HepG2 (cell line): ENCODE measurements around the gene DTD2. TPM values are rescaled to one million over a fixed set of nuclear protein-coding genes. Genes with fewer than 3 reads are reported as not detected.
A peak's percentile ranks its signal among the peaks of the same experiment; 100 is the strongest.

Experiments
- ASH2L ChIP-seq: fragments of 300-600, 200-600 bp; sonication (generic); IDR thresholded peaks from 2 replicates; pipeline ENCODE4 v1.7.0; 2017; ENCODE audit warnings: low read depth, mild to moderate bottlenecking, moderate library complexity, mixed read lengths, low read length; ENCODE audit not compliant: insufficient read length
- CENPT ChIP-seq: sonication (generic); formaldehyde crosslinking; IDR thresholded peaks from 2 replicates; pipeline ENCODE4 v1.8.0; 2022; ENCODE audit warnings: low read depth, mild to moderate bottlenecking, moderate library complexity, missing genetic modification reagents
- FOXA3 ChIP-seq: IDR thresholded peaks from 2 replicates; pipeline ENCODE4 v1.6.1; 2016; ENCODE audit warnings: missing genetic modification reagents, missing compliant biosample characterization
- FOXO1 ChIP-seq: sonication (generic); formaldehyde crosslinking; IDR thresholded peaks from 2 replicates; pipeline ENCODE4 v1.4.0; 2020; ENCODE audit warnings: missing genetic modification reagents
- GABPB1 ChIP-seq: IDR thresholded peaks from 2 replicates; pipeline ENCODE4 v1.6.1; 2016; ENCODE audit warnings: mild to moderate bottlenecking, missing genetic modification reagents, moderate library complexity, missing compliant biosample characterization
- GATA4 ChIP-seq: sonication (generic); IDR thresholded peaks from 2 replicates; pipeline ENCODE4 v1.6.1; 2016; ENCODE audit warnings: antibody characterized with exemption, low read depth, borderline replicate concordance
- KAT7 ChIP-seq: IDR thresholded peaks from 2 replicates; pipeline ENCODE4 v1.6.1; 2018; ENCODE audit warnings: borderline replicate concordance, missing compliant biosample characterization
- MED8 ChIP-seq: sonication (generic); formaldehyde crosslinking; IDR thresholded peaks from 2 replicates; pipeline ENCODE4 v1.8.1; 2023; ENCODE audit warnings: mild to moderate bottlenecking, missing genetic modification reagents; ENCODE audit not compliant: insufficient replicate concordance
- NCOA2 ChIP-seq: sonication (generic); formaldehyde crosslinking; IDR thresholded peaks from 2 replicates; pipeline ENCODE4 v1.8.0; 2022; ENCODE audit warnings: inconsistent platforms
- PTBP1 ChIP-seq: fragments of 200-400 bp; formaldehyde crosslinking; IDR thresholded peaks from 2 replicates; pipeline ENCODE4 v1.6.1; 2018; ENCODE audit warnings: low read length, low read depth; ENCODE audit not compliant: poor library complexity, severe bottlenecking
- SOX5 ChIP-seq: IDR thresholded peaks from 2 replicates; pipeline ENCODE4 v1.6.1; 2016; ENCODE audit warnings: borderline replicate concordance
- TEAD3 ChIP-seq: optimal IDR thresholded peaks from 2 replicates; pipeline ENCODE3; 2016; ENCODE audit warnings: borderline replicate concordance
- ZBTB7B ChIP-seq: sonication (generic); formaldehyde crosslinking; IDR thresholded peaks from 2 replicates; pipeline ENCODE4 v1.4.0; 2020; ENCODE audit warnings: missing genetic modification reagents
- ZNF24 ChIP-seq: fragments of 450-650 bp; IDR thresholded peaks from 2 replicates; pipeline ENCODE4 v1.6.1; 2017; ENCODE audit warnings: antibody characterized with exemption, mild to moderate bottlenecking
- ZNF264 ChIP-seq: sonication (generic); formaldehyde crosslinking; IDR thresholded peaks from 2 replicates; pipeline ENCODE4 v1.4.0; 2020; ENCODE audit warnings: missing genetic modification reagents
- ZNF329 ChIP-seq: sonication (generic); formaldehyde crosslinking; IDR thresholded peaks from 2 replicates; pipeline ENCODE4 v1.9.0; 2021; ENCODE audit warnings: low read depth, mild to moderate bottlenecking, missing genetic modification reagents
- ZNF354B ChIP-seq: sonication (generic); formaldehyde crosslinking; IDR thresholded peaks from 2 replicates; pipeline ENCODE4 v1.8.0; 2022; ENCODE audit warnings: mild to moderate bottlenecking, missing genetic modification reagents
- ZNF619 ChIP-seq: sonication (generic); formaldehyde crosslinking; IDR thresholded peaks from 2 replicates; pipeline ENCODE4 v1.4.0; 2020; ENCODE audit warnings: mild to moderate bottlenecking, missing genetic modification reagents
- ZNF746 ChIP-seq: sonication (generic); formaldehyde crosslinking; IDR thresholded peaks from 2 replicates; pipeline ENCODE4 v1.8.0; 2022; ENCODE audit warnings: mild to moderate bottlenecking, missing genetic modification reagents
- polyA plus RNA-seq, 8 experiments: library from polyadenylated mRNA; depleted of rRNA in 3 of 8; stranded (reverse) in 7 of 8; unstranded in 1 of 8; fragments of >200 nt; fragmentation: Illumina TruSeq in 4 of 8; extraction: Trizol in 4 of 8; gene quantifications; 2 replicates each; pipeline versions ENCODE4 v1.2.1 to v1.2.3, GENCODE V29; 2011 to 2016; ENCODE audit warnings: low read depth in 4 of 8, missing spikeins in 1 of 8, mixed read lengths in 1 of 8; ENCODE audit not compliant: insufficient read depth in 1 of 8
- total RNA-seq, 5 experiments: library from RNA; depleted of rRNA; stranded (reverse); fragments of >200 nt; fragmentation: Illumina TruSeq; extraction: Trizol; gene quantifications; 2 replicates each; pipeline ENCODE4 v1.2.3, GENCODE V29; 2016; ENCODE audit warnings: low read depth in 1 of 5
- TF ChIP-seq, protein P1 (sequence below): sonication (generic); formaldehyde crosslinking; IDR thresholded peaks from 2 replicates; pipeline ENCODE4 v1.4.0; 2020; ENCODE audit warnings: mild to moderate bottlenecking, missing genetic modification reagents
- TF ChIP-seq, protein P2 (sequence below): sonication (generic); formaldehyde crosslinking; IDR thresholded peaks from 2 replicates; pipeline ENCODE4 v1.5.1; 2020; ENCODE audit warnings: missing genetic modification reagents, mild to moderate bottlenecking, borderline replicate concordance
- TF ChIP-seq, protein P3 (sequence below): sonication (generic); formaldehyde crosslinking; IDR thresholded peaks from 2 replicates; pipeline ENCODE4 v1.5.0; 2020; ENCODE audit warnings: mild to moderate bottlenecking, missing genetic modification reagents
- TF ChIP-seq, protein P4 (sequence below): sonication (generic); formaldehyde crosslinking; IDR thresholded peaks from 2 replicates; pipeline ENCODE4 v1.8.0; 2022; ENCODE audit warnings: missing genetic modification reagents, mild to moderate bottlenecking, inconsistent platforms, borderline replicate concordance
- TF ChIP-seq, protein P5 (sequence below): sonication (generic); formaldehyde crosslinking; IDR thresholded peaks from 2 replicates; pipeline ENCODE4 v1.5.0; 2020; ENCODE audit warnings: mild to moderate bottlenecking, missing genetic modification reagents, moderate library complexity

The DTD2 gene
- total and polyA plus RNA-seq, 2 of the 13 experiments (the other 11 are each of a cell fraction or from before 2014, with no cell fraction given) = 22.3 to 49.8 TPM

DNA sequence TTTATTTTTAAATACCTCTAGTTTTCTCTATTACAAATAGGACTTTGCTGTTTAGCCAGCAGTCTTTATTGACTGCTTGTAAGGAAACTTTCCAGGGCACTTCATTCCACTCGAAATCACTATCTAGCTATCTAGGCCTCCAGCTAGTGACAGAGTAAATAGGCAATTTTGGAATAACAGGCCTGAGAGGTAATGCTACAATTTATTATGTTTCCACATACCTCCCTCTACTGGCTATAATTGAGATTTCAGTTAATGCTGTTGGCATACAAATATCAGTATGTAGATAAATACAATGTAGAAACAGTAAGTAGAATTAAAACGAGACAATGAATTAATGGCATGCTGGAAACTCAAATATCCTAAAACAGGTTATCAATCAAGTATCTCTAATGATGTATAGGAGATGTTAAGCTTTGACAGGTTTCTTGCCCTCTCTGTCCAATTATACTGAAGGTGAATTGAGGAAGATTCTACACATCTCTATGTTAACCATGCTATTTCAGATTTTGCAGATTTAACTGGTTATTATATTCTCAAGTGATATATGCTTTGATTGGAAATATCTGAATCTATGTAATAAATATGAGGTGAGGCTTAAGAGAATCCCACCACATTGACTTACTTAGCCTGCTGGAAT, 7.2 kb downstream of the DTD2 start (continued):
- TF ChIP-seq ZNF746 (CRISPR knock-in tag) (no peak), ZNF619 (CRISPR knock-in tag) (no peak), ZBTB7B (CRISPR knock-in tag) (no peak), ZNF329 (CRISPR knock-in tag) (no peak), FOXO1 (no peak), GATA4 (no peak), CENPT (CRISPR knock-in tag) (no peak), ZNF24 (0 out of 2 replicates have a peak, but pooled peaks have one; percentile 8), FOXA3 (CRISPR knock-in tag) (peak; percentile 48; the same call in 1 of the 2 replicates), ZNF354B (CRISPR knock-in tag) (no peak), KAT7 (no peak), TEAD3 (no peak), NCOA2 (CRISPR knock-in tag) (0 out of 2 replicates have a peak, but pooled peaks have one; percentile 45), SOX5 (CRISPR knock-in tag) (0 out of 2 replicates have a peak, but pooled peaks have one; percentile 19), MED8 (no peak), ASH2L (no peak), GABPB1 (CRISPR knock-in tag) (no peak), ZNF264 (0 out of 2 replicates have a peak, but pooled peaks have one; percentile 12), PTBP1 (no peak)
- TF ChIP-seq, protein P1, sequence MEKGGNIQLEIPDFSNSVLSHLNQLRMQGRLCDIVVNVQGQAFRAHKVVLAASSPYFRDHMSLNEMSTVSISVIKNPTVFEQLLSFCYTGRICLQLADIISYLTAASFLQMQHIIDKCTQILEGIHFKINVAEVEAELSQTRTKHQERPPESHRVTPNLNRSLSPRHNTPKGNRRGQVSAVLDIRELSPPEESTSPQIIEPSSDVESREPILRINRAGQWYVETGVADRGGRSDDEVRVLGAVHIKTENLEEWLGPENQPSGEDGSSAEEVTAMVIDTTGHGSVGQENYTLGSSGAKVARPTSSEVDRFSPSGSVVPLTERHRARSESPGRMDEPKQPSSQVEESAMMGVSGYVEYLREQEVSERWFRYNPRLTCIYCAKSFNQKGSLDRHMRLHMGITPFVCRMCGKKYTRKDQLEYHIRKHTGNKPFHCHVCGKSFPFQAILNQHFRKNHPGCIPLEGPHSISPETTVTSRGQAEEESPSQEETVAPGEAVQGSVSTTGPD (CRISPR knock-in tag) = no peak
- TF ChIP-seq, protein P2, sequence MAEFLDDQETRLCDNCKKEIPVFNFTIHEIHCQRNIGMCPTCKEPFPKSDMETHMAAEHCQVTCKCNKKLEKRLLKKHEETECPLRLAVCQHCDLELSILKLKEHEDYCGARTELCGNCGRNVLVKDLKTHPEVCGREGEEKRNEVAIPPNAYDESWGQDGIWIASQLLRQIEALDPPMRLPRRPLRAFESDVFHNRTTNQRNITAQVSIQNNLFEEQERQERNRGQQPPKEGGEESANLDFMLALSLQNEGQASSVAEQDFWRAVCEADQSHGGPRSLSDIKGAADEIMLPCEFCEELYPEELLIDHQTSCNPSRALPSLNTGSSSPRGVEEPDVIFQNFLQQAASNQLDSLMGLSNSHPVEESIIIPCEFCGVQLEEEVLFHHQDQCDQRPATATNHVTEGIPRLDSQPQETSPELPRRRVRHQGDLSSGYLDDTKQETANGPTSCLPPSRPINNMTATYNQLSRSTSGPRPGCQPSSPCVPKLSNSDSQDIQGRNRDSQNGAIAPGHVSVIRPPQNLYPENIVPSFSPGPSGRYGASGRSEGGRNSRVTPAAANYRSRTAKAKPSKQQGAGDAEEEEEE (CRISPR knock-in tag) = no peak
- TF ChIP-seq, protein P3, sequence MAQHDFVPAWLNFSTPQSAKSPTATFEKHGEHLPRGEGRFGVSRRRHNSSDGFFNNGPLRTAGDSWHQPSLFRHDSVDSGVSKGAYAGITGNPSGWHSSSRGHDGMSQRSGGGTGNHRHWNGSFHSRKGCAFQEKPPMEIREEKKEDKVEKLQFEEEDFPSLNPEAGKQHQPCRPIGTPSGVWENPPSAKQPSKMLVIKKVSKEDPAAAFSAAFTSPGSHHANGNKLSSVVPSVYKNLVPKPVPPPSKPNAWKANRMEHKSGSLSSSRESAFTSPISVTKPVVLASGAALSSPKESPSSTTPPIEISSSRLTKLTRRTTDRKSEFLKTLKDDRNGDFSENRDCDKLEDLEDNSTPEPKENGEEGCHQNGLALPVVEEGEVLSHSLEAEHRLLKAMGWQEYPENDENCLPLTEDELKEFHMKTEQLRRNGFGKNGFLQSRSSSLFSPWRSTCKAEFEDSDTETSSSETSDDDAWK = no peak
- TF ChIP-seq, protein P4, sequence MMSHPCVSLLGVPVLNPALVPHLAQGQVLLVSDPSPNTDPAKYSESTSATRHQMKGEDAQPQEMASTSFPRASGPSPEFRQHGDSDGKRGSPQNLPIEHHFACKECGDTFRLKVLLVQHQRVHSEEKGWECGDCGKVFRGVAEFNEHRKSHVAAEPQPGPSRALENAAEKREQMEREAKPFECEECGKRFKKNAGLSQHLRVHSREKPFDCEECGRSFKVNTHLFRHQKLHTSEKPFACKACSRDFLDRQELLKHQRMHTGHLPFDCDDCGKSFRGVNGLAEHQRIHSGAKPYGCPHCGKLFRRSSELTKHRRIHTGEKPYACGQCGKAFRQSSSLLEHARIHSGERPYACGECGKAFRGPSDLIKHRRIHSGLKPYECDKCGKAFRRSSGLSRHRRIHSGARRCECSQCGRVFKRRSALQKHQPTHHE (CRISPR knock-in tag) = no peak
- TF ChIP-seq, protein P5, sequence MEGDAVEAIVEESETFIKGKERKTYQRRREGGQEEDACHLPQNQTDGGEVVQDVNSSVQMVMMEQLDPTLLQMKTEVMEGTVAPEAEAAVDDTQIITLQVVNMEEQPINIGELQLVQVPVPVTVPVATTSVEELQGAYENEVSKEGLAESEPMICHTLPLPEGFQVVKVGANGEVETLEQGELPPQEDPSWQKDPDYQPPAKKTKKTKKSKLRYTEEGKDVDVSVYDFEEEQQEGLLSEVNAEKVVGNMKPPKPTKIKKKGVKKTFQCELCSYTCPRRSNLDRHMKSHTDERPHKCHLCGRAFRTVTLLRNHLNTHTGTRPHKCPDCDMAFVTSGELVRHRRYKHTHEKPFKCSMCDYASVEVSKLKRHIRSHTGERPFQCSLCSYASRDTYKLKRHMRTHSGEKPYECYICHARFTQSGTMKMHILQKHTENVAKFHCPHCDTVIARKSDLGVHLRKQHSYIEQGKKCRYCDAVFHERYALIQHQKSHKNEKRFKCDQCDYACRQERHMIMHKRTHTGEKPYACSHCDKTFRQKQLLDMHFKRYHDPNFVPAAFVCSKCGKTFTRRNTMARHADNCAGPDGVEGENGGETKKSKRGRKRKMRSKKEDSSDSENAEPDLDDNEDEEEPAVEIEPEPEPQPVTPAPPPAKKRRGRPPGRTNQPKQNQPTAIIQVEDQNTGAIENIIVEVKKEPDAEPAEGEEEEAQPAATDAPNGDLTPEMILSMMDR = peak; percentile 75
